ENCODE results near the gene ACTRT2. TPM values are rescaled to one million over a fixed set of nuclear protein-coding genes. Genes with fewer than 3 reads are reported as not detected.

The ACTRT2 gene
- total and polyA plus RNA-seq, 2 of the 8 experiments (the other 6 are each of a cell fraction or from before 2014, with no cell fraction given) = not detected

DNA sequence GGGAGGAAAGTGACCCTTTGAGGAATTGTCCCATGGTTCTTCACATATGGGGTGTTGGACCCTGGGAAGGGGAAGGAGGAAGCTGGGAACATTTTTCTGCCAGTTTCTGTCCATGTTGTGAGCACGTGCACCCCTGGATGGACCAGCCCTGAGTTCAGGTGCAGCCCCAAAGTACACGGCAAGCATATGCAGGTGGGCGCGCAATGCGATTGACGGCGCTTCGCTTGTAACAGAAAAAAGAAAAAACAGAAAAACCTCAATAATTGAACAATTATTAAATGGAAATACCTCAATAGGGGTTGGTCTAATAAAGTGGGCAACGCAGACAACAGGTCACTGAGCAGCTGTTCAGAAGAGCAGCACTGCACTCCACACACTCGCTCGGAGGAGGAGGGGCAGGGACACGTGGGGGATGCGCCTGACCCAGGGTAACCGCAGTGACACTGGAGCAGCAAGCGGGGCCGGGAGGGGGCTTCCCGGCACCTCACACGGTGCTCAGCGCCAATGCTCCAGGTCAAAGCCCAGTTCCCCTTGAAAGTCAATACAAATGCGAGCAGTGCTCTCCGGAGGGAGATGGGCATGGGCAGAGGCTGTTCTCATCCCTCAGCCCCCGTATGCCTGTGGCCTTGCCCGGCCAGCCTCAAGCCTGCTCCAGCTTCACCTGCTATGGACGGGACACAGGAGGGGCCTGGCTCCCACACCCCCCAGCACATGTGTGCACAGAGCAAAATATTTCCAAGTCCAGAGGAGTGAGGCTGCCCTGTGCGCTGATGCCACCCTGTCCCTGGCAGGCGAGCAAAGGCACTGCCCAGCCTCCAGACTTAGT, 6.6 kb upstream of the ACTRT2 start (continued):
- TF ChIP-seq CHD2 (IDR thresholded peaks at IDR 0.05; ENCODE audit: low read length) (no peak), EP300 (IDR thresholded peaks at IDR 0.05; ENCODE audit: borderline replicate concordance in 1 of 2, low read depth in 2 of 2, low read length in 2 of 2) (no peak), NANOG (IDR thresholded peaks at IDR 0.05; ENCODE audit: insufficient read depth, low read depth, low read length, poor library complexity, severe bottlenecking) (no peak)

Data from H1 (cell line).